Neural cell (in vitro differentiated cells): ENCODE results near the gene ADAMTS17. TPM values are rescaled to one million over a fixed set of nuclear protein-coding genes. Genes with fewer than 3 reads are reported as not detected.

Experiments
- H2AFZ ChIP-seq: fragments of 200-600, 300-800 bp; sonication (generic), shearing (Covaris generic); 2 replicates; pipeline ENCODE4 v1.6.0; 2014; ENCODE audit warnings: low read depth, mild to moderate bottlenecking, antibody characterized with exemption, low read length, moderate library complexity
- H3F3A ChIP-seq: fragments of 200-600 bp; shearing (Covaris generic); 2 replicates; pipeline ENCODE4 v1.6.1; 2016; ENCODE audit warnings: mild to moderate bottlenecking, moderate library complexity, mixed read lengths, antibody characterized with exemption, low read length; ENCODE audit not compliant: insufficient read depth, poor library complexity, severe bottlenecking
- H3K27ac ChIP-seq: fragments of 200-600, 300-800 bp; sonication (generic), shearing (Covaris generic); 2 replicates; pipeline ENCODE4 v1.5.1; 2014; ENCODE audit warnings: mild to moderate bottlenecking, low read length, moderate library complexity
- H3K27me3 ChIP-seq: fragments of 300-800, 200-600 bp; sonication (generic), shearing (Covaris generic); 2 replicates; pipeline ENCODE4 v1.6.0; 2014; ENCODE audit warnings: mild to moderate bottlenecking, low read depth, low read length, moderate library complexity; ENCODE audit not compliant: insufficient read depth
- H3K36me3 ChIP-seq: fragments of 300-800, 200-600 bp; sonication (generic), shearing (Covaris generic); 2 replicates; pipeline ENCODE4 v1.5.1; 2014; ENCODE audit warnings: mild to moderate bottlenecking, antibody characterized with exemption, low read length, moderate library complexity; ENCODE audit not compliant: insufficient read depth
- H3K4me2 ChIP-seq: fragments of 300-800, 200-600 bp; sonication (generic), shearing (Covaris generic); 2 replicates; pipeline ENCODE4 v1.6.0; 2014; ENCODE audit warnings: mild to moderate bottlenecking, low read length
- H3K4me3 ChIP-seq: fragments of 300-800, 200-600 bp; sonication (generic), shearing (Covaris generic); 2 replicates; pipeline ENCODE4 v1.5.1; 2014; ENCODE audit warnings: mild to moderate bottlenecking, low read length, moderate library complexity
- H3K79me2 ChIP-seq: fragments of 200-600 bp; shearing (Covaris generic); replicated peaks from 2 replicates; pipeline ENCODE4 v1.6.0; 2014; ENCODE audit warnings: mild to moderate bottlenecking, low read length, moderate library complexity; ENCODE audit not compliant: insufficient read depth
- H3K9ac ChIP-seq: fragments of 300-800, 200-600 bp; sonication (generic), shearing (Covaris generic); 2 replicates; pipeline ENCODE4 v1.6.1; 2016; ENCODE audit warnings: mild to moderate bottlenecking, low read length, mixed read lengths
- H3K9me2 ChIP-seq: fragments of 200-600 bp; shearing (Covaris generic); 2 replicates; pipeline ENCODE4 v1.6.1; 2016; ENCODE audit warnings: mild to moderate bottlenecking, low read length, mixed read lengths; ENCODE audit not compliant: insufficient read depth
- H3K9me3 ChIP-seq: fragments of 200-600, 300-800 bp; sonication (generic), shearing (Covaris generic); 2 replicates; pipeline ENCODE4 v1.6.1; 2016; ENCODE audit warnings: mild to moderate bottlenecking, mixed run types, low read length, moderate library complexity, mixed read lengths
- H4K20me1 ChIP-seq: fragments of 200-600 bp; shearing (Covaris generic); 2 replicates; pipeline ENCODE4 v1.6.1; 2016; ENCODE audit warnings: mild to moderate bottlenecking, mixed run types; ENCODE audit not compliant: insufficient read depth
- EP300 ChIP-seq: fragments of 450-650 bp; conservative IDR thresholded peaks from 2 replicates; pipeline ENCODE4 v1.6.1; 2014; ENCODE audit warnings: antibody characterized with exemption, mild to moderate bottlenecking, moderate library complexity; ENCODE audit not compliant: poor library complexity, severe bottlenecking
- EZH2 ChIP-seq: fragments of 200-600, 300-800 bp; shearing (Covaris generic), sonication (generic); IDR thresholded peaks from 2 replicates; pipeline ENCODE4 v1.6.1; 2014; ENCODE audit warnings: antibody characterized with exemption, low read length, borderline replicate concordance, mild to moderate bottlenecking; ENCODE audit not compliant: insufficient read depth, poor library complexity, severe bottlenecking
- MXI1 ChIP-seq: fragments of 450-650 bp; conservative IDR thresholded peaks from 2 replicates; pipeline ENCODE4 v1.6.1; 2014; ENCODE audit warnings: antibody characterized with exemption, mild to moderate bottlenecking; ENCODE audit not compliant: poor library complexity, severe bottlenecking
- POLR2AphosphoS5 ChIP-seq: IDR thresholded peaks from 2 replicates; pipeline ENCODE4 v1.6.1; 2012
- RAD21 ChIP-seq: fragments of 450-650 bp; conservative IDR thresholded peaks from 2 replicates; pipeline ENCODE4 v1.6.1; 2014; ENCODE audit warnings: antibody characterized with exemption, mild to moderate bottlenecking, moderate library complexity
- SMC3 ChIP-seq: fragments of 450-650 bp; conservative IDR thresholded peaks from 2 replicates; pipeline ENCODE4 v1.6.1; 2014; ENCODE audit warnings: antibody characterized with exemption, mild to moderate bottlenecking, moderate library complexity; ENCODE audit not compliant: poor library complexity
- TAF1 ChIP-seq: IDR thresholded peaks from 2 replicates; pipeline ENCODE4 v1.6.1; 2012; ENCODE audit warnings: low read depth
- polyA plus RNA-seq: library from polyadenylated mRNA; depleted of rRNA; stranded (reverse); fragments of >200 nt; gene quantifications from 2 replicates; pipeline ENCODE4 v1.2.3, GENCODE V29; 2014
- TF ChIP-seq, protein P1 (sequence below): IDR thresholded peaks from 2 replicates; pipeline ENCODE4 v1.6.1; 2012; ENCODE audit warnings: borderline replicate concordance
- TF ChIP-seq, protein P2 (sequence below): fragments of 450-650 bp; IDR thresholded peaks from 2 replicates; pipeline ENCODE4 v1.5.1; 2014; ENCODE audit warnings: antibody characterized with exemption, mild to moderate bottlenecking, moderate library complexity; ENCODE audit not compliant: poor library complexity, severe bottlenecking

ADAMTS17 gene
- polyA plus RNA-seq, 1 donor from 2014 or later = 0.04 TPM

DNA sequence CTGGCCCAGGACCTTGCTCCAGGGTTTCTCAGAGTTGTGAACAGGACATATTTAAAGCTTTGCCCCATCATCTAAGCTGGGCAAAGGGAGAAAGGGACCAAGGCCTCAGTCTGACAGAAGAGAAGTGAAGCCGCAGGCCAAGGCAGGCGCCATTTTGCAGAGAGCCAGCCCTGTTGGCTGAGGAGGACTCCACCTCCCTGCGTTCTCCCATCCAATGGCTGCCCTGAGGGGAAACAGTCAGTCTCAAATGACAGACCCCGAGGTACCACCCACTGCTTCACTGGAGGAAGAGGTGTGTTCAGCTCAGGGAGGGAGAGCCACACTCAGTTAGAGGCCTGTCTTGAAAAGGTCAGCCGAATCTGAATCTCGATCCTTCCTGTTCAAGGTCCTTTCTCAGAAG, 86.1 kb downstream of the ADAMTS17 start:
- Histone ChIP-seq H2AFZ (no peak overlapping the region), H3K9ac (no peak overlapping the region), H3K79me2 (no peaks in the 10 kb centered on the region), H3K4me3 (no peak overlapping the region), H3K9me3 (no peaks in the 10 kb centered on the region), H3K27ac (no peak overlapping the region), H3K9me2 (no peaks in the 10 kb centered on the region), H3K27me3 (no peaks in the 10 kb centered on the region), H3F3A (no peaks in the 10 kb centered on the region), H3K36me3 (no peaks in the 10 kb centered on the region), H4K20me1 (no peaks in the 10 kb centered on the region), H3K4me2 (no peak overlapping the region)
- TF ChIP-seq RAD21 = no peak

DNA sequence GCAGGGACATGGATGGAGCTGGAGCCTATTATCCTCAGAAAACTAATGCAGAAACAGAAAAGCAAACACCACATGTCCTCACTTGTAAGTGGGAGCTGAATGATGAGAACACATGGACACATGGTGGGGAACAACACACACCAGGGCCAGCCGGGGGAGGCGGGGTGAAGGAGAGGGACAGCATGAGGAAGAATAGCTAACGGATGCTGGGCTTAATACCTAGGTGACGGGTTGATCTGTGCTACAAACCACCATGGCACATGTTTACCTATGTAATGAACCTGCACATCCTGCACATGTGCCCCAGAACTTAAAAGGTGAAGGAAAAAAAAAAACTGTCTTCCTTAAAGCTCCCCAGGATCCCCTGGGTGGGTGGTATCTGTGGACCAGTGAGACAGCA, 87.1 kb downstream of the ADAMTS17 start:
- no peaks in the 10 kb centered on the region for H4K20me1 ChIP-seq
- H3K79me2 ChIP-seq = no peaks in the 10 kb centered on the region

DNA sequence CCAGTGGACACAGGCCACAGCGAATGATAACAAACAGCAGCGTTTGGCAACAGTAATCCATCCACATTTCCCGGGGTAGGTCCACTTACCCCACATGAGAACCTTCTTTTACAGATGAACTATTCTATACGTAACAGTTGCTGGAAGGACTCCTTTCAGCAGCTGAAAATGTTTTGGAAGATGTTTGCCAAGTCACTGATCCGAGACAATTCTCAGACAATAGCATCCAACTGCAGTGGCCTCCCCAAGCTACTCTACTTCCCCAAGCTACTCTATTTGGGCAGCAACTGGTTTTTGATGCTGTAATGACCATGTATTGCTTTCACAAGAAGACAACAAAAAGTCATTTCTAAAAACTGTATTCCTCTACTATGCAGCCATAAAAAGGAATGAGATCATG, 87.5 kb downstream of the ADAMTS17 start:
- Histone ChIP-seq H3K4me2 (no peak overlapping the region), H3K9me3 (no peaks in the 10 kb centered on the region), H3K36me3 (no peaks in the 10 kb centered on the region), H4K20me1 (no peaks in the 10 kb centered on the region), H3K9me2 (no peaks in the 10 kb centered on the region), H3K79me2 (no peaks in the 10 kb centered on the region), H3K27ac (no peak overlapping the region), H3K4me3 (no peak overlapping the region), H3K9ac (no peak overlapping the region), H2AFZ (no peak overlapping the region), H3K27me3 (no peaks in the 10 kb centered on the region), H3F3A (no peaks in the 10 kb centered on the region)
- TF ChIP-seq, protein P1, sequence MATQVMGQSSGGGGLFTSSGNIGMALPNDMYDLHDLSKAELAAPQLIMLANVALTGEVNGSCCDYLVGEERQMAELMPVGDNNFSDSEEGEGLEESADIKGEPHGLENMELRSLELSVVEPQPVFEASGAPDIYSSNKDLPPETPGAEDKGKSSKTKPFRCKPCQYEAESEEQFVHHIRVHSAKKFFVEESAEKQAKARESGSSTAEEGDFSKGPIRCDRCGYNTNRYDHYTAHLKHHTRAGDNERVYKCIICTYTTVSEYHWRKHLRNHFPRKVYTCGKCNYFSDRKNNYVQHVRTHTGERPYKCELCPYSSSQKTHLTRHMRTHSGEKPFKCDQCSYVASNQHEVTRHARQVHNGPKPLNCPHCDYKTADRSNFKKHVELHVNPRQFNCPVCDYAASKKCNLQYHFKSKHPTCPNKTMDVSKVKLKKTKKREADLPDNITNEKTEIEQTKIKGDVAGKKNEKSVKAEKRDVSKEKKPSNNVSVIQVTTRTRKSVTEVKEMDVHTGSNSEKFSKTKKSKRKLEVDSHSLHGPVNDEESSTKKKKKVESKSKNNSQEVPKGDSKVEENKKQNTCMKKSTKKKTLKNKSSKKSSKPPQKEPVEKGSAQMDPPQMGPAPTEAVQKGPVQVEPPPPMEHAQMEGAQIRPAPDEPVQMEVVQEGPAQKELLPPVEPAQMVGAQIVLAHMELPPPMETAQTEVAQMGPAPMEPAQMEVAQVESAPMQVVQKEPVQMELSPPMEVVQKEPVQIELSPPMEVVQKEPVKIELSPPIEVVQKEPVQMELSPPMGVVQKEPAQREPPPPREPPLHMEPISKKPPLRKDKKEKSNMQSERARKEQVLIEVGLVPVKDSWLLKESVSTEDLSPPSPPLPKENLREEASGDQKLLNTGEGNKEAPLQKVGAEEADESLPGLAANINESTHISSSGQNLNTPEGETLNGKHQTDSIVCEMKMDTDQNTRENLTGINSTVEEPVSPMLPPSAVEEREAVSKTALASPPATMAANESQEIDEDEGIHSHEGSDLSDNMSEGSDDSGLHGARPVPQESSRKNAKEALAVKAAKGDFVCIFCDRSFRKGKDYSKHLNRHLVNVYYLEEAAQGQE = no peak
- TF ChIP-seq TAF1 (no peak), MXI1 (no peak), POLR2AphosphoS5 (no peak), EZH2 (no peak), SMC3 (no peak), EP300 (no peak), RAD21 (no peak)

More for the DNA sequence above, 87.1 kb downstream of the ADAMTS17 start:
- Histone ChIP-seq H3K27ac (no peak overlapping the region), H3K27me3 (no peaks in the 10 kb centered on the region), H2AFZ (no peak overlapping the region), H3K9ac (no peak overlapping the region), H3K4me2 (no peak overlapping the region), H3K9me2 (no peaks in the 10 kb centered on the region), H3F3A (no peaks in the 10 kb centered on the region), H3K4me3 (no peak overlapping the region), H3K9me3 (no peaks in the 10 kb centered on the region), H3K36me3 (no peaks in the 10 kb centered on the region)
- TF ChIP-seq SMC3 (no peak), TAF1 (no peak), POLR2AphosphoS5 (no peak), EP300 (no peak), RAD21 (no peak), MXI1 (no peak), EZH2 (no peak)
- TF ChIP-seq, protein P1 = no peak
- TF ChIP-seq, protein P2, sequence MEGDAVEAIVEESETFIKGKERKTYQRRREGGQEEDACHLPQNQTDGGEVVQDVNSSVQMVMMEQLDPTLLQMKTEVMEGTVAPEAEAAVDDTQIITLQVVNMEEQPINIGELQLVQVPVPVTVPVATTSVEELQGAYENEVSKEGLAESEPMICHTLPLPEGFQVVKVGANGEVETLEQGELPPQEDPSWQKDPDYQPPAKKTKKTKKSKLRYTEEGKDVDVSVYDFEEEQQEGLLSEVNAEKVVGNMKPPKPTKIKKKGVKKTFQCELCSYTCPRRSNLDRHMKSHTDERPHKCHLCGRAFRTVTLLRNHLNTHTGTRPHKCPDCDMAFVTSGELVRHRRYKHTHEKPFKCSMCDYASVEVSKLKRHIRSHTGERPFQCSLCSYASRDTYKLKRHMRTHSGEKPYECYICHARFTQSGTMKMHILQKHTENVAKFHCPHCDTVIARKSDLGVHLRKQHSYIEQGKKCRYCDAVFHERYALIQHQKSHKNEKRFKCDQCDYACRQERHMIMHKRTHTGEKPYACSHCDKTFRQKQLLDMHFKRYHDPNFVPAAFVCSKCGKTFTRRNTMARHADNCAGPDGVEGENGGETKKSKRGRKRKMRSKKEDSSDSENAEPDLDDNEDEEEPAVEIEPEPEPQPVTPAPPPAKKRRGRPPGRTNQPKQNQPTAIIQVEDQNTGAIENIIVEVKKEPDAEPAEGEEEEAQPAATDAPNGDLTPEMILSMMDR = no peak
